ENCODE measurements around the gene FLG2.

DNA sequence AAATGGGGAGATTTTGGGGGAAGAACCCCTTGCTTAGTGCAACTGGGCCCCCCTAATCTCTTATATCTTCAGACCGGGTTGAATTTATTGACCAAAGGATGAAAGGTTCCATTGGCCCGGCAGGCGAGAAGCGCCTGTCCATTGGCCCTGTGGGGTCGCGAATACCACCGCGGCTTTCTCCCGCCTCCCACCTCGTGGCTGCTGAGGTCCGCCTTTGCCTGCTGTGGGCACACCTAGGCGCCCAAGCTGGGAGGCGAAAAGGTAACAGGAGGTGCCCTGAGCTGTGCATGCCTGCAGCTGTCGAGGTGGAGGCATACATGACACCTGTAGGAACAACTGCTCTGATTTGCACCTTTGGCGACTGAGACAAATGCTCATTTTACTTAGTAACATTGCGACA is 21.1 kb upstream of the FLG2 start:
- TF ChIP-seq POLR2A (IDR thresholded peaks at IDR 0.05) (no peak), POLR2AphosphoS5 (IDR thresholded peaks at IDR 0.05) (no peak)
- TF ChIP-seq, protein P1, sequence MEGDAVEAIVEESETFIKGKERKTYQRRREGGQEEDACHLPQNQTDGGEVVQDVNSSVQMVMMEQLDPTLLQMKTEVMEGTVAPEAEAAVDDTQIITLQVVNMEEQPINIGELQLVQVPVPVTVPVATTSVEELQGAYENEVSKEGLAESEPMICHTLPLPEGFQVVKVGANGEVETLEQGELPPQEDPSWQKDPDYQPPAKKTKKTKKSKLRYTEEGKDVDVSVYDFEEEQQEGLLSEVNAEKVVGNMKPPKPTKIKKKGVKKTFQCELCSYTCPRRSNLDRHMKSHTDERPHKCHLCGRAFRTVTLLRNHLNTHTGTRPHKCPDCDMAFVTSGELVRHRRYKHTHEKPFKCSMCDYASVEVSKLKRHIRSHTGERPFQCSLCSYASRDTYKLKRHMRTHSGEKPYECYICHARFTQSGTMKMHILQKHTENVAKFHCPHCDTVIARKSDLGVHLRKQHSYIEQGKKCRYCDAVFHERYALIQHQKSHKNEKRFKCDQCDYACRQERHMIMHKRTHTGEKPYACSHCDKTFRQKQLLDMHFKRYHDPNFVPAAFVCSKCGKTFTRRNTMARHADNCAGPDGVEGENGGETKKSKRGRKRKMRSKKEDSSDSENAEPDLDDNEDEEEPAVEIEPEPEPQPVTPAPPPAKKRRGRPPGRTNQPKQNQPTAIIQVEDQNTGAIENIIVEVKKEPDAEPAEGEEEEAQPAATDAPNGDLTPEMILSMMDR (IDR thresholded peaks at IDR 0.05): no peak
